Mesothelial cell of epicardium (in vitro differentiated cells): ENCODE results near the gene ADGRV1. TPM values are rescaled to one million over a fixed set of nuclear protein-coding genes. Genes with fewer than 3 reads are reported as not detected.
A peak's percentile ranks its signal among the peaks of the same experiment; 100 is the strongest.

Experiments used
- DNase-seq, 2 experiments: peaks; one replicate each; pipeline ENCODE4 v3.0.0; 2021; ENCODE audit warnings: low spot score in 2 of 2; ENCODE audit not compliant: unreplicated experiment in 2 of 2
- H3K27ac Mint-ChIP-seq: 2 replicates; pipeline ENCODE4 v1.8.0; 2021; ENCODE audit warnings: mixed read lengths
- H3K27me3 Mint-ChIP-seq: 2 replicates; pipeline ENCODE4 v1.8.0; 2021; ENCODE audit warnings: low read depth, mixed read lengths
- H3K36me3 Mint-ChIP-seq: 2 replicates; pipeline ENCODE4 v1.8.0; 2021; ENCODE audit warnings: mixed read lengths
- H3K4me1 Mint-ChIP-seq: 2 replicates; pipeline ENCODE4 v1.8.0; 2021; ENCODE audit warnings: mixed read lengths
- H3K4me3 Mint-ChIP-seq: 2 replicates; pipeline ENCODE4 v1.8.0; 2021; ENCODE audit warnings: mild to moderate bottlenecking, moderate library complexity, mixed read lengths
- H3K9me3 Mint-ChIP-seq: 2 replicates; pipeline ENCODE4 v1.8.0; 2021; ENCODE audit warnings: mixed read lengths
- total RNA-seq: library from RNA; stranded (reverse); gene quantifications from 3 replicates; pipeline ENCODE4 v1.2.1, GENCODE V29; 2021
- TF ChIP-seq, protein P1 (sequence below): fragments of 200-600 bp; sonication (generic); IDR thresholded peaks from one replicate; pipeline ENCODE4 v1.5.0; 2021; ENCODE audit warnings: antibody characterized with exemption; ENCODE audit not compliant: unreplicated experiment

Gene ADGRV1
- total RNA-seq, 1 donor from 2014 or later, result 25.4 TPM

- TF ChIP-seq, protein P1, sequence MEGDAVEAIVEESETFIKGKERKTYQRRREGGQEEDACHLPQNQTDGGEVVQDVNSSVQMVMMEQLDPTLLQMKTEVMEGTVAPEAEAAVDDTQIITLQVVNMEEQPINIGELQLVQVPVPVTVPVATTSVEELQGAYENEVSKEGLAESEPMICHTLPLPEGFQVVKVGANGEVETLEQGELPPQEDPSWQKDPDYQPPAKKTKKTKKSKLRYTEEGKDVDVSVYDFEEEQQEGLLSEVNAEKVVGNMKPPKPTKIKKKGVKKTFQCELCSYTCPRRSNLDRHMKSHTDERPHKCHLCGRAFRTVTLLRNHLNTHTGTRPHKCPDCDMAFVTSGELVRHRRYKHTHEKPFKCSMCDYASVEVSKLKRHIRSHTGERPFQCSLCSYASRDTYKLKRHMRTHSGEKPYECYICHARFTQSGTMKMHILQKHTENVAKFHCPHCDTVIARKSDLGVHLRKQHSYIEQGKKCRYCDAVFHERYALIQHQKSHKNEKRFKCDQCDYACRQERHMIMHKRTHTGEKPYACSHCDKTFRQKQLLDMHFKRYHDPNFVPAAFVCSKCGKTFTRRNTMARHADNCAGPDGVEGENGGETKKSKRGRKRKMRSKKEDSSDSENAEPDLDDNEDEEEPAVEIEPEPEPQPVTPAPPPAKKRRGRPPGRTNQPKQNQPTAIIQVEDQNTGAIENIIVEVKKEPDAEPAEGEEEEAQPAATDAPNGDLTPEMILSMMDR, result no peak
- H3K9me3 Mint-ChIP-seq, result peaks cover 28% of the 10 kb centered on the region
- no peaks in the 10 kb centered on the region for H3K27me3 Mint-ChIP-seq
- no peak for DNase-seq
- no peak overlapping the region for H3K4me3 Mint-ChIP-seq
- no peaks in the 10 kb centered on the region for H3K36me3 Mint-ChIP-seq
- H3K4me1 Mint-ChIP-seq, result peaks cover 12% of the 10 kb centered on the region
- H3K27ac Mint-ChIP-seq, result peak overlapping the region; percentile 7
These were observed 350.5 kb downstream of the ADGRV1 start for GRCh38 chr5:90909101-90909503.

GRCh38 chr5:90909940-90910339 is 351.3 kb downstream of the ADGRV1 start:
- Mint-ChIP-seq H3K36me3 (no peaks in the 10 kb centered on the region), H3K27ac (no peak overlapping the region), H3K9me3 (peaks cover 20% of the 10 kb centered on the region), H3K4me1 (peaks cover 12% of the 10 kb centered on the region), H3K4me3 (no peak overlapping the region), H3K27me3 (no peaks in the 10 kb centered on the region)
- TF ChIP-seq, protein P1, result no peak
- no peak for DNase-seq

- TF ChIP-seq, protein P1, result no peak
- Mint-ChIP-seq H3K36me3 (no peaks in the 10 kb centered on the region), H3K4me3 (no peak overlapping the region), H3K4me1 (peaks cover 12% of the 10 kb centered on the region), H3K9me3 (peaks cover 12% of the 10 kb centered on the region), H3K27me3 (no peaks in the 10 kb centered on the region), H3K27ac (no peak overlapping the region)
- no peak for DNase-seq
These were observed 352.6 kb downstream of the ADGRV1 start for GRCh38 chr5:90911169-90911568.

- H3K4me1 Mint-ChIP-seq, result peaks cover 12% of the 10 kb centered on the region
- no peaks in the 10 kb centered on the region for H3K27me3 Mint-ChIP-seq
- H3K4me3 Mint-ChIP-seq, result no peak overlapping the region
- TF ChIP-seq, protein P1, result no peak
- DNase-seq, result no peak
- no peak overlapping the region for H3K27ac Mint-ChIP-seq
- H3K9me3 Mint-ChIP-seq, result peaks cover 4% of the 10 kb centered on the region
- H3K36me3 Mint-ChIP-seq, result no peaks in the 10 kb centered on the region
These were observed 353.9 kb downstream of the ADGRV1 start for GRCh38 chr5:90912476-90912875.

GRCh38 chr5:90915393-90915792 is 356.8 kb downstream of the ADGRV1 start:
- peaks cover 11% of the 10 kb centered on the region for H3K4me1 Mint-ChIP-seq
- H3K9me3 Mint-ChIP-seq, result no peaks in the 10 kb centered on the region
- H3K27me3 Mint-ChIP-seq, result no peaks in the 10 kb centered on the region
- H3K36me3 Mint-ChIP-seq, result no peaks in the 10 kb centered on the region
- H3K27ac Mint-ChIP-seq, result no peak overlapping the region
- DNase-seq, result no peak
- H3K4me3 Mint-ChIP-seq, result no peak overlapping the region
- TF ChIP-seq, protein P1, result no peak
